NCI-H128 (cell line): ENCODE results near the gene CFAP46.
"Not testable (repeated sequence)": the region's sequence is repeated elsewhere in the genome, so short reads cannot be mapped to it uniquely, and the experiment has no call there.

Source experiments
- DNase-seq: peaks from one replicate; lab custom pipeline; 2025; ENCODE audit not compliant: unreplicated experiment; lab: John Stamatoyannopoulos, UW

The CFAP46 gene

DNA sequence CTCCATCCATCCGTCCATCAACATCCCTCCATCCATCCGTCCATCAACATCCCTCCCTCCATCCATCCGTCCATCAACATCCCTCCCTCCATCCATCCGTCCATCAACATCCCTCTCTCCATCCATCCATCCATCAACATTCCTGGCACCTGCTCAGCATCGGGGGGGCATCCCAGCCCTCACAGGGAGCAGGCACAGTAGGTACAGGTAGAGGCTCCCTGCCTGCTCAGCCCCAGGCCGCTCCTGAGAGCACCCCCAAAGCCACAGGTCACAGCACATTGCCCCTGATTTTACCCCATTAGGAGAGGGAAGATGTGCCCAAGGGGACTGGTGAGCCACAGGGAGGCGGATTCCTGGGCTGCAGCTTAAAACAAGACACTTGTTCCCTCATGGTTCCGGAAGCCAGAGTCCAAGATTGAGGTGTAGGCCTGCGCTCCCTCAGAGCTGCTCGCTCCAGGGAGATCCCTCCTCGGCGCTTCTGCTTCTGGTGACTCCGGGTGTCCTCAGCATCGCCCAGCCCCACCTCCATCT lies 21.1 kb upstream of the CFAP46 start:
- DNase-seq, result no peak

DNA sequence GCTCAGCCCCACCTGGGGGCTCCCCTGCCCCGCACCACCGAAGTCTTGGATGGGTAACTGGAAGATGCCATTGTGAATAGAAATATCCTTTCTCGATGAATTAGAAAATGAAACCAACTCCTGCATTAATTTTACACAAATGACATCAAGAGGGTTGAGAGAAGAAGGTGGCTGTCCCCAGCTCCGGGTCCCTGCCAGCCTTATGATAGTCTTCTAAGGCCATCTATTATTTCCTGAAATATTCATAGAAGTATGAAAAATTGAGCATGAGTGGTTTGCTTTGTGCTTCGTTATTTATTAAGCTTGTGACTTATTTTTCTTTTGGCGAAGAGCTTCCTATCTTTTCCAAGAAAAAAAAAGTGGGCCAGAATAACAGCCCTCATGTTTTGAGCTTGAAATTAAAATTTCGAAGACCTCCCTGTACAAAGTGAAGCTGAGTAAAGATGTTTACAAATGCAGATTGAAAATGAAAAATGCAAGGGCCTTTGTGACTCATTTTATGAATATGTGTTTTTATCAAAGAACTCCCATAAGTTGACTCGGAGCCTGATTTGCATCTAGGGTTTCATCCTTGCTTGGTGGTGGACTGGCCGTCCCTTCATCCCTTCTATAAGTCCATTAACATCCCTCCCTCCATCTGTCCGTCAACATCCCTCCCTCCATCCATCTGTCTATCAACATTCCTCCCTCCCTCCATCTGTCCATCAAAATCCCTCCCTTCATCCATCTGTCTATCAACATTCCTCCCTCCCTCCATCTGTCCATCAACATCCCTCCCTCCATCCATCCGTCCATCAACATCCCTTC lies 20.5 kb upstream of the CFAP46 start:
- DNase-seq, result no peak

DNA sequence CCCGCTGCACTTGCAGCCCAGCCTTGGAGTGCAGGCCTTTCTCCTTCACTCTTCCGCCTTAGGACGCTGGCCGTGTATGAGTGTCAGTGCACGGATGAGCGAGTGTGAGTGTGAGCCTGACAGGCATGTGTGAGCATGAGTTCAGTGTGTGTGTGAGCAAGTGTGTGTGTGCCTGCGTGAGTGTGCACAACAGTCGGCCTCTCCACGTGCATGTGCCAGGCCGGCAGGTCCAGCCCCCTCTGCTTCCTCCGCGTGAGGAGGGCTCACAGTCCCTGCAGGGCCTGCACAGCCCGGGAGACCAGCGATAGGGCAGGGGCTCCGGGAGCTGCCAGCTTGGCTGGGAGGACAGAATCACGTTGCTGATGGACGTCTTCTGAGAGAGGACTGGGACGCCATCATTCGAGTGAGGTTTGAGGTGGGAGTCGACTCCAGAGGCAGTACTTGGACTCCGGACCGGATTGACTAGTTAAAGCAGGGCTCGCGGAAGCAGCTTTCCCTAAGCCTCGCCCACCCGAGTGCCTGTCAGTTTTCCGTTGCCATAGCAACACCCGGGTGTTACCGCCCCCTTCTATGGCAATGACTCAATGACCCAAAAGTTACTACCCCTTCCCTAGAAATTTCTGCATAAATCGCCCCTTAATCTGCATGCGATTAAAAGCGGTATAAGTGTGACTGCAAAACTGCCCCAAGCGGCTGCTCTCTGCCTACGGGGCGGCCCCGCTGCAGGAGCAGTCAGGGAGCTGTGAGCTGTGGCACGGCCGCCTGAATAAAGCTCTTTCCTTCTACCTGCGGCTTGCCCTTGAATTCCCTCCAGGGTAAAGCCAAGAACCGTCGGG lies 19.6 kb upstream of the CFAP46 start:
- no peak for DNase-seq

DNA sequence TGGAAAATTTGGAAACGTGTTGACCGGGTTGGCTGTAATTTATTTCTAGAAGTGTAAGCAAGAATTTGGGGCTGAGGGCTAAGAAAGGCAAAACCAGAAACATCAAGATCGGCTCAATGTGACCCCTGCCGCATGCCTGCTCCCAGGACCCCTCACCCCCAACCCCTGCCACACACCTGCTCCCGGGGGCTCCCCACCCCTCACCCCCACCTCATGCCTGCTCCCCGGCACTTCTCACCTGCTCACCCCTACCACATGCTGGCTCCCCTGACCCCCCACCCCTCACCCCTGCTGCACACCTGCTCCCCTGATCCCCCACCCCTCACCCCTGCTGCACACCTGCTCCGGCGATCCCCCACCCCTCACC lies 19.0 kb upstream of the CFAP46 start:
- no peak for DNase-seq

DNA sequence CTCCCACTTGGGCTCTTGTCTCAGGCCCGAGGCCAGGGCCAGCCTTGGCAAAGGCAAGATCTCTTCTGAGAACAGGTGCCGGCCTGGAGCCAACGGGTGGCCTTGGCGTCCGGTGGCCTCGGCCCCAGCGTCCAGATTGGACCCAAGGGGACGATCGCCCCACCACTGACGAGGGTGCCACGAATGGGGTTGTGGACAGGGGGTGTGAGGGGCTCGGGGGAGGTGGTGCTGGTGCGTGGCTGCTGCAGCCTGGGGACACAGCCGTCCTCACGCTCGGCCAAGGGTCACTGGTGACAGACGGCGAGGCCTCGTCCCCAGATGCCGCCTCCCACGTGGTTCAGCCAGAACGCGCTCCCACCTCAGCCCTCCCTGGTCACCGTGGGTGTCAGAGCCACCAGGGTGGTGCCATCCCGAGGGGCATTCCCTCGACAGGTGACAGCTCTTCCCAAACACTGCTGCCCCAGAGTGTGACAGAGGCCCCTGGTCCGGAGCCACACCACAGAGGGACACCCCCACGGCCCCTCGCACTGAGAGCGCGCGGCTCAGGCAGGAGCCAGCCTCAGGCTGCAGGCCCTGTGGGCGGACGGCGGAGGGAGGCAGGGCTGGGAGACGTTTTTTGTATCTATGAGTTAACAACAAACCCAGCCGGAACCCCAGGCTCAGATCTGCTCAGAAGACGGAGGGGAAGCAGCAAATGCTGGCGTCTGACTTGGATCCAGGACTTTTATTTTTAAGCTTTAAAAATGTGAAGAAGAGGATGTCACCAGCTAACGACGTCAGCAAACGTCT lies 18.5 kb upstream of the CFAP46 start:
- DNase-seq, result no peak

DNA sequence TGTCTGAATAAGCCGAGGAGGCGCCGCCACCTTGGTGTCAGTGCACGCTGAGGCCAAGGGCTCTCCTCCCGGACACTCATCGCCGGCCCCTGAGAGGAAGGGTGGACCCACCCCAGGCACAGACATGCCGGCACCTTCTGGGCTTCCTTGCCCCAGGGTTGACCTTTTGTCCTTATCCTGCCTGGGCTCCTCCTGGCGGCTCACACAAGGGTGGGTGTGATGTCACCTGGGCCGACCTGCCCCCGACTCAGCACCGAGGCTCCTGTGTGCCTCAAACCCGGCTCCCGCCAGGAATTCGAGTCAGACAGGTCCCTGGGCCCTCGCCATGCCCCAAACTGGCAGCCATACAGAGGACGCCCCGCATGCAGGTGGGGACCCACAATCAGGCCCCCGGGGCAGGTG lies 17.7 kb upstream of the CFAP46 start:
- DNase-seq, result no peak

DNA sequence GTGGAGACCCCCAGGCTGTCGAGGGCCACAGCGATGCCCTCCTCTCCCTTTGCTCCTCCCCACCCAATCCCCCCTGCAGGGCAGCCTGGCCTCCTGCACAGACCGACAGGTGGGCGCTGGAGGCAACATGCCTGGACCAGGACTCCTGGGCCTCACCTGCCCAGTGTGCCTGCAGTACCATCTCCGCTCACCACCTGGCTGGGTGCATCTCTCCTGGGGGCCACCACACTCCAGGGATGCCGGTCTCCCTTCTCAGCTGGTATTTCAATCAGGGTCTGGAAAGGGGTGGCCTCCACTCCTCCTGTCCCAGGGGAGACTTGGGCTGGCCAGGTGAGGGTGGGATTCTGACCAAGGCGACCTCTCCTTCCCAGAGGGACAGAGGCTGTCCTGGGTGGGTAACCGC lies 17.2 kb upstream of the CFAP46 start:
- DNase-seq, result no peak

DNA sequence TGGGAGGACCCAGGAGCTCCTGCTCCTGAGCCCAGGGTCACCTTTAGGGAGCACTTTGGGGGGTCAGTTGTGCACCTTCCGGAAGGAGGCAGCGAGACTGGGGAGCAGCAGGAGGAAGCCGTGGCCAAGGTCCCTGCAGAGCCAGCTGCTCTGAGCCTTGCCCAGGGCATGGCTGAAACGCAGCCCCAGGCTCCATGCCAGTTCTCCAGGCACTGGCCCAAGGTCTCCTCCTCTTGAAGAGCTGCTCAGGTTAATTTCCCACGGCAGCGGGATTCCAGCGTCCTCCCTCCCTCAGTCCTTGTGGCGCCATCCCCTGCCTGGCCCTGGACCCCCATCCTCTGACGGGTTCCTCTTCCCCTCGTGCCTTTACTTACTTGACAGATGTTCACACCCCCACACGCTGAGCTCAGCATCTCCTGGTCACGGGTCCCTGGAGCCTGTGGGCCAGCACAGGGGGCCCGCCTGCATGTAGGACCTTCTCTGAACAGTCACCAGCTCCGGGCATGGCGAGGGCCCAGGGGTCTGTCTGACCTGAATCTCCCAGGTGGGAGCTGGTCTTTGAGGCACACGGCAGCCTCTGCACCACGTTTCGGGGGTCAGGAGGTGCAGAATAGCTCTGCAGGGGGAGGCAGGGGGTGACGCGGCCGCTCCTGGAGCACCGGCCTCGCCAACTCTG lies 16.7 kb upstream of the CFAP46 start:
- DNase-seq, result no peak

DNA sequence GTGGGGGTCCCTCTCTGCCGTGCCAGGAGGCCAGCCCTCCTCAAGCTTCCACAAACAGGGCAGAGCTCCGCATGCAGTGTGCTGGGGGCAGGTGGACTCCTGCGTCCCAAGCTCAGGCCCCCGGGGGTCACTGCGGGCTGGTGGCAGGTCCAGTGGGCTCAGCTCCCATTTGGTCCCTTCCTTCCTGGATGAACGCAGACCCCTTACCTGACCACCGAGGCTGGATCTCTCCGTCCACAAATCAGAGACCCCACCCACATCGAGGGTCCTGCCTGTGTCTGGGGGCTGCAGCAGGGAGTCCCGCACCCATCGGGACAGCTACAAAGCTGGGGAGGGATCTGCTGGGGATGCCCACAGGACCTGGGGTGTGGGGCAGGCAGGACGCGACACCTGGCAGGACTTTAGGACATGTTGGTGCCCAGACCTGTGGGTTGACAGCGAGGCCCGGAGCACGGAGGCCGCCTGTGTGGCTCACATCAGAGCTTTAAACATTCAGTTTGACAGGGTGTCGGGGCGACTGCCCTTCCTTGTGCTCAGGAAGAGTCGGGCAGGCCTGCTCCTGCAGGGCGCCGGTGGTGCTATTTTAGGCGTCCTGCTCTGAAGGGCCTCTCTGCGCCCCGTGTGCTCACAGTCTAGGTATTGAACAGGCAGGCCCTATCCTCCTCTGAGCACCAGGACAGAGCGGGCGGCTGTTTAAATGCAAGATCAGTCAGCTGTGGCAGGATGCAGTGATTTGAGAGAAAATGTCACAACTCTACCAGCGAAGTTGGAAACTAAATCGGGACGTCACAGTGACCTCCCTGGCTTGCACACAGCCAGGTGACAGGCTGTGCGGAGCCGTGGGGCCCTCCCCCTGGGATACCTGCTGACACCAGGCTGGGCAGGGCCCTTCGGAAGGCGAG lies 15.9 kb upstream of the CFAP46 start:
- no peak for DNase-seq

DNA sequence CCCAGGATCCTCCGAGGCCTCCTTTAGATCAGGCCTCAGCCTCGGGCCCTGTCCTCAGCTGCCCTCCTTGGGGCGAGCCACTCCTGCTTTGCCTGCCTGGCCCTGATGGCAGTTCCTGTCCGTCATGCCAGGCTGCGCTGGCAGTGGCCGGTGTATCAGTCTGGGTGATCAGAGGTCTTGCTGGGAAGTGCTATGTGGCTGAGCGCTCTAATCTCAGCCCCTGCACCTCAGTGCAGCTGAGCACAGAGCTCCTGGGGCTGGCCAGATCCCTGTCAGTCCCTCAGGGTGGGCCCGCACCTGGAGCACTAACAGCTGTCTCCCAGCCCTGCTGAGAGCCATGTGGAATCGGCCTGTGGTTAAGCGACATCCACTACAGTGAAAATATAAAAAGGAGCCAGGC lies 14.8 kb upstream of the CFAP46 start:
- DNase-seq, result no peak

DNA sequence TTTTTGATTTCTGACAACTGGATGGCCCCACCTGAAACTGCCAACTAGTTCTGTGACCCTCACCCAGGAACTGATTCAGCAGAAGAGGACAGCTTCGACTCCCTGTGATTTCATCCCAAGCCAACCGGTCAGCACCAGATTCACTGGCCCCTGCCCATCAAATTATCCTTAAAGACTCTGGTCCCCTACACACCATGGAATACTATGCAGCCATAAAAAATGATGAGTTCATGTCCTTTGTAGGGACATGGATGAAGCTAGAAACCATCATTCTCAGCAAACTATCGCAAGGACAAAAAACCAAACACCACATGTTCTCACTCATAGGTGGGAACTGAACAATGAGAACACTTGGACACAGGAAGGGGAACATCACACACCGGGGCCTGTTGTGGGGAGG lies 13.9 kb upstream of the CFAP46 start:
- not testable (repeated sequence) for DNase-seq

DNA sequence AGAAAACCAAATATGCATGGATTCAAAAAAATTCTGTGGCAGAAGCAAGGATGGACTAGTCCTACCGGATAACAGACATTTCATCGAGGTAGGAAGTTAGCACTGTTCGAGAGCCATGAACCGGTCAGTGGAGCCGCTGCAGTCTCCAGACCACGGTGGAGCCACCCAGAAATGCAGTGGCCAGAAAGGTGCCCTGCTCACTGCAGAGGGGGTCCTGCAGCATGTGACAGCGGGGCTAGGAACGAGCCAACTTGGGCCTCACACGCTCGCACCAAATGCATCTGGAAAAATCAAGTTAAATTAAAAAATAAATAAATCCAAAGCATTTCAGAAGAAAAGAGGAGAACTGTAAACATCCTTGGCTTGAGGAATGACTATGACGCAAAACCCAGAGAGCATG lies 13.1 kb upstream of the CFAP46 start:
- DNase-seq, result no peak

DNA sequence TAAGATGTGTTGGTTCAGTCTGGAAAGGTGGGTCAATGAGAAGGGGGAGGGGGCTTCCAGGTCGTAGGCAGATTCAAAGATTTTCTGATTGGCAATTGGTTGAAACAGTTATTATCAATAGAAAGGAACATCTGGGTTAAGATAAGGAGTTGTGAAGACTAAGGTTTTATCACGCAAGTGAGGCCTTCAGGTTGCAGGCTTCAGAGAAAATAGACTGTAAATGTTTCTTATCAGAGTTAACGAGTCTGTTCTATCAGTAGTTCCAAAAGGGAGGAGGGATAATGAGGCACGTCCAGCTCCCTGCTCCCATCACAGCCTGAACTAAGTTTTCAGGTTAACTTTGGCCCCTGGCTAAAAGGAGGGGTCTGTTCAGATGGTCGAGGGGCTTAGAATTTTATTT lies 11.1 kb upstream of the CFAP46 start:
- DNase-seq, result no peak

DNA sequence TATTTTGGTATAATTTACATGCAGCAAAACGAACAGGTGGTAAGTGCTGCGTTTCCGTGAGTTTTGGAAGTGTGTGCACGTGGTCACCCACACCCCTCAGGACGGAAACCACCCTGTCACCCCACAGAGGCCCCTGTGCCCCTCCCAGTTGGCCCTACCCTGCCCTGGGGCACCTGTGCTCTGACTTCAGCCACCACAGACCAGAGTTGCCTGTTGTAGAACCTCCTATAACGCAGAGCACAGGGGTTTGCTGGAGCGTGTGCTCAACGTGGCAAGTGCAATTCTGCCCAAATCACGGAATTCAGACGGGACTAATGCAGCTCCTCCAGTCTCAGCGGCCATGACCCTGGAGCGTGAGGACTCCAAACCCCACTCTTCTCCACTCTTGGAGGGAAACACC lies 9.6 kb upstream of the CFAP46 start:
- DNase-seq, result no peak

DNA sequence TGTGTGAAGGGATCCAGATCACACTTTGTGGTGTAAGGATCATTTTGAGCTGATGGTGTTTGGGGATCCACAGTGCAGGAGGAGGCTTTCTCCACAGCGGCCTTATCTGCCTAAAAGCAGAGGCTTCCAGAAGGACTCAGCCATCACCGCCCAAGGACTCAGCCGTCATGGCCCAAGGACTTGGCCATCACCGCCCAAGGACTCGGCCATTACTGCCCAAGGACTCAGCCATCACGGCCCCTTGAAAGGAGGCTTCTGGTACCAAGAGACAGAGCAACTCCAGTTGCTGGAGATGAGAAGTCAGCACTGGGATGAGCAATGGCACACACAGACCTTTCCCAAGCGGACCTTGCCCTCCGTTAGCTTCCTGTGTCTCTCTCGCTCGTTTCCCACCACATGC lies 6.0 kb upstream of the CFAP46 start:
- no peak for DNase-seq

DNA sequence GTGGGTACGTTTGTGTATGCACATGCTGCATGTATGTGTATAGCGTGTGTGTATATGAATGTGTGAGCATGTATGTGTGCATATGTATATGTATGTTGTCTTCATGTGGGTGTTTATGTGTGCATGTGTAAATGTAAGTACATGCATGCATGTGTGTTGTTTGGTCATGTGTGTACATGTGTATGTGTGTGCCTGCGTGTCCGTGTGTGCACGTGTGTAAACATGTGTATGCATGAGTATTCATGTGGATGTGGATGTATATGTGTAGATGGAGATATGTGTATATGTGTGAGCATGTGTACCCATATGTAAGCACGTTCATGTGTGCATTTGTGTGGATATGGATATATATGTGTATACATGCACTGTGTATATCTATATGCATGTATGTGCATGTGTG lies 5.5 kb upstream of the CFAP46 start:
- no peak for DNase-seq

DNA sequence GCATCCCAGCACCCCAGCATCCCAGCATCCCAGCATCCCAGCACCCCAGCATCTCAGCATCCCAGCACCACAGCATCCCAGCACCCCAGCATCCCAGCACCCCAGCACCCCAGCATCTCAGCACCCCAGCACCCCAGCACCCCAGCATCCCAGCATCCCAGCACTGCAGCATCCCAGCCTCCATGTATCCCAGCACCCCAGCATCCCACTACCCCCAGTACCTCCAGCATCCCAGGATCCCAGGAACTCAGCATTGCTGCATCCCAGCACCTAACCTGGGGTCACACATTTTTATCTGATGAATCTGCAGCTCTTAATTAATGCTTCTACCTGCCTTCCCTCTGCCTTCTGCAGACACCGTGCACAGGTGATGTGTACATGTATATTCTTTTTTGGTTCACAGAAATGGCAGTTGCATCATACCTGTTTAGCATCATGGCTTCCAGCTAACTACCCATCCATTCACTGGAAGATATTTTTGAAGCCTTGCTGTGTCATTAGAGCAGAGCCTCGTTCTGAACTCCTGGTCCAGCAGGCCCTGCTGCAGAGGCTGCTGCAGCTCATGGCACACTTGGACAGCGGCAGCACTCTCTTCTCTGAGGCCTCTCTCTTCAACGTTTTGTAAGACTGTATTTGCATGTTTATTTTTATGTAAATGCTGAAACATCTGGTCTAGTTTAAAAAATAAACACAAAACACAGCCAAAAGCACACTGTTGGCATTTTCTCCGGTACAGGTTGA lies 4.6 kb upstream of the CFAP46 start:
- no peak for DNase-seq

DNA sequence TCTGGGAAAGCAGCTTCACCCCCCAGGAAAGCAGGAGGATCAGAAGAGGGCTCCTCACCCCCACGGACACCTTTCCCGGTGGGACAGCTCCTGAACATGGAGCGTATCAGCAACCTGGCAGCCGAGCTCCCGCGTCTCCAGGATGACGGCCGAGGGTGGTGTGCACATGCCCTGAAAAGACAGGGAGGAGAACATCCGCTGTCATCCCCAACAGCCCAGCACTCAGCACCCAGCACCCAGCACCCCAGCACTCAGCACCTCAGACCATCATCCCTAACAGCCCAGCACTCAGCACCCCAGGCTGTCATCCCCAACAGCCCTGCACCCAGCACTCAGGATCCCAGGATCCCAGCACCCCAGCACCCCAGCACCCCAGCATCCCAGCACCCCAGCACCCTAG lies 3.9 kb upstream of the CFAP46 start:
- no peak for DNase-seq

DNA sequence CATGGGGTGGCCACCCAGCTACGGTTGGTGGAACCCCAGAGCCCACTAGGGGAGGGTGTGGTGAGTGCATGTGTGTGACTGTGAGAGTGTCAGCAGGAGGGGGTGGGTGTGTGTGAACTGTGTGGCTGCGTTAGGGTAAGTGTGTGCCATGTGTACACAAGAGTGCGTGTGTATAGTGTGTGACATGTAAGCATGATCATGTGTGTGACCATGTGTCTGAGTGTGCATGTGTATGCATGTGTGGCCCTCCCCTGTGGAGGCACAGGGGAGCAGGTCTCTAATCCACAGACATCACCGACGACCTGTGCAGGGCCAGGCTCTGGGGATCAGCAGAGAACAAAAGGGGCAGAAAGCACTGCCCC lies 3.5 kb upstream of the CFAP46 start:
- DNase-seq, result no peak
